ELF-1 (cell line): ENCODE data around the gene DCANP1.
"Not testable (repeated sequence)": the region's sequence is repeated elsewhere in the genome, so short reads cannot be mapped to it uniquely, and the experiment has no call there.

Source experiments
- DNase-seq: peaks from one replicate; pipeline ENCODE4 v3.0.0-alpha.2; 2016; ENCODE audit warnings: low read depth, low spot score

Gene DCANP1, protein sequence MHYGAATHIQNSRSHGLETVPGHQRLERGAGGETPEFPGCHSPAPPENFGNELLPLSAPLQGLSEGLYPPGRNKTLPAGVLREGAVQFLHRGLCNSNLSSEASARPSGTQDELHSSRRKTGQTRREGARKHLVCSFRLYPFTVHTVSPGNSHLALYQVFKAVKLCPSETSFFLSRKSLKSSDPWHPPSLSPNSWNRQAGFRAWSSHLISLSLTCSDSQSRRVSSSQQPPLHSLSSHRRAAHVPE

DNA sequence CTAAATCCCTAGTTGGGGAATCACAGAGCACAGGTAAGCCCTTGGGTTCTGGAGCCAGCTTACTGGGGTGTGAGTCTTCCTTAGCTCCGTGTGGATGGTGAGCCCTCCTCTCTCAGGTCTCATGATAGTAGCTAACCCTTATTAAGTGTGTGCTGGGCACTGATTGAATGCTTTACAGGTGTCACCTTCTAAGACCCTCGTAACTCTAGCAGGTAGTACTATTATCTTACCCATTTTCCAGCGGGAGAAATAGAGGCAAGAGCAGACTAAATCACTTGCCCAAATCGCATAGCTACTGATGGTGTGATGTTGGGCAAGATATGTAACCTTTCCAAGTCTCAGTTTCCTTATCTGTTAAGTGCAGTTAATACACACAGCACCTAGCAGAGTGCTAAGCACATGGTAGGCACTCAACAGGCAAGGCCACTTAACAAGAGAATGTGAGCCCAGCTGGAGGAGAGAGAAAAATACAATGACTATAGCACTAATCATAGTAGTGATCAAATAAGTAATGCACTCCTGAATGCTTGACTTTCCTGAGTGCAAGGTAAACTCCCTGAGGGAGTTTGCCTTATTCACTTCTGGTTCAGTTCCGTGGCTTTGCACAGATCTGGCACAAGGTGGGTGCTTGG is at the start of gene DCANP1:
DCANP1 (minus strand) TSS at position 51 of the 632 bp plus-strand sequence. CDS start 240 bp downstream, outside the sequence.
- DNase-seq: no peak

DNA sequence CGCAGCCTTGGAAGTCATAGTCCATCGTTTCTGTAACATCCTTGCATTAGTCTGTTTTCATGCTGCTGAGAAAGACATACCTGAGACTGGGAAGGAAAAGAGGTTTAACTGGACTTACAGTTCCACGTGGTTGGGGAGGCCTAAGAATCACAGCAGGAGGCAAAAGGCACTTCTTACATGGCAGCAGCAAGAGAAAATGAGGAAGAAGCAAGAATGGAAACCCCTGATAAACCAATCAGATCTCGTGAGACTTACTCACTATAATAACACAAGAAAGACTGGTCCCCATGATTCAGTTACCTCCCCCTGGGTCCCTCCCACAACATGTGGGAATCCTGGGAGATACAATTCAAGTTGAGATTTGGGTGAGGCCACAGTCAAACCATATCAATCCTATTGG is 48.4 kb upstream of the DCANP1 start:
- not testable (repeated sequence) for DNase-seq

DNA sequence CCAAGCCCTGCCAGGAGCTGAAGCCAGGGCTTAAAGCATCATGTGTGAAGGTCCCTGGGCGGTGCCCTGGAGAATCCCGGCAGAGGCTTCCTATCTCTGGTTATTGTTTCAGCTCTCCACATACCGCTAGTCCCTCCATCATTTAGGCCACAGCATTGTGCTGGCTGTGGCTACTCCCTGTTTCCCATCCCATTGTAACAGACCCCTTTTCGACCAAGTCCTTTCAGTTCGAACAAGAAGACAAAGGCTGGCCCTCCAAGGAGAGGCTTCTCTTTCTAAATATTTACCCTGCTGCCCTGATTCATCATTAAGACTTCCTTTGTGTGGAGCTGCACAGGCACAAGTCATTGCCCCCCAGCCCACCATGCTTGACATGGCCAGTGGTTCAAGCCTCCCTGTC is 47.0 kb upstream of the DCANP1 start:
- no peak for DNase-seq

GRCh38 chr5:135493406-135494180 is 46.4 kb upstream of the DCANP1 start:
- DNase-seq: peak; percentile 71

GRCh38 chr5:135492319-135492626 is 45.1 kb upstream of the DCANP1 start:
- DNase-seq: no peak

DNA sequence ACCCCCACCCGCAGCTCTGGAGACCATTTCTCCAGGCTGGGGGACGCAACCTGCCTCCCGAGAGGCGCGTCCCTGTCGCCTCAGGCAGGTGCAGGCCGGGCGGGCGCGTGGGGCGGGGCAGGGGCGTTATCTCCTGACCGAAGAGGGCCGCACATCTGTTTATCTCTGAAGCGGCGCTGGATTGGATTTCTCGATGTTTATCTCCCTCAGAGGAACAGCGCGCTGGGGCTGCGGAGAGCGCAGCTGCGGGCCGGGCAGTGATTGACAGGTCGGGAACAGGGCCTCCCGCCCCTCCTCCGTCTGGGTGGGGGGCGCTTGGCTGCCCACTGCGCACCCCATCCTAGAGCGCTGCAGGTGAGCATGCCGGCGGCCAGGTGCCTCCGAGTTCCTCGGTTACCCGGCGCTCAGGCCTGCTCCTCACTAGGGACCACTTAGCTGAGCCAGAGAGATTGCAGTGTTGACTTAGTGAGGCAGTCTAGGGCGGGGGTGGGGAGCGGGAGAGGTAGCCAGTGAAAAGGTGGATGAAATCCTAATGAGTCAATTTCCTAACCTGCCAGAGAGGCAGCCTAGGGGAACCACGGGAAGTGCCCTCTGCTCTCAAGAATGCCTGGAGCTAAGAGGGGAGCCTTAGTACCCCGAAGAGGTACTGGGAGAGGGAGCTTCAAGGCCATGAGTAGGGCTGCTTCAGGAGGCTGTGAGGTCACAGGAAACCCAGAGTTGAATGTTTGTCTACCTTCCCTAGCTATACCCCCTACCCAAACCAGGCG is 44.6 kb upstream of the DCANP1 start:
- peak; percentile 84 for DNase-seq

DNA sequence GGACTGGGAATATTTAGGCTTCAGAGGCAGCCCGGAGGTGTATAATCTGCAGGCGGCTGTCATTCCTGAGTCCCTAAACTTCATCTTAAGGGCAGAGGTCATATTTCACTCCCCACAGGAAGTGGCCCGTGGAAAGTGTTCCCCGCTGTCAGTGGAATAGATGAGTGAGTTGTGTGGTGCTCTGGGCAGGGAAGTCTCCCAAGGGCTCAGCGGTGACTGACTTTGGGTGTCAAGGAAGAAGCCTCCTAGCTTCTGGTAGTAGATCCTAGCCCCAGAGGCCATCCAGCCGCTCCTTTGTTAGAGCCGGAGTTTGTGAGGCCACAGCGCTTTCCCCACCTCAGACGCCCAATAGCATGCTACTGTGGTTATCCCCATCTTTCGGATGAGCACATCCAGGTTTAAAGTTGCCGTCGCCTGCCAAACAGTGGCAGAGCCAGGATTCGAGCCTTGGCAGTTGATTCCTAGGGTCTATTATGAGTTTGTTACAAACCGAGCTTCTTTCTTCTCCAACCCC is 43.9 kb upstream of the DCANP1 start:
- no peak for DNase-seq

- peak; percentile 72 for DNase-seq
These were observed 43.3 kb upstream of the DCANP1 start for GRCh38 chr5:135490245-135491037.

DNA sequence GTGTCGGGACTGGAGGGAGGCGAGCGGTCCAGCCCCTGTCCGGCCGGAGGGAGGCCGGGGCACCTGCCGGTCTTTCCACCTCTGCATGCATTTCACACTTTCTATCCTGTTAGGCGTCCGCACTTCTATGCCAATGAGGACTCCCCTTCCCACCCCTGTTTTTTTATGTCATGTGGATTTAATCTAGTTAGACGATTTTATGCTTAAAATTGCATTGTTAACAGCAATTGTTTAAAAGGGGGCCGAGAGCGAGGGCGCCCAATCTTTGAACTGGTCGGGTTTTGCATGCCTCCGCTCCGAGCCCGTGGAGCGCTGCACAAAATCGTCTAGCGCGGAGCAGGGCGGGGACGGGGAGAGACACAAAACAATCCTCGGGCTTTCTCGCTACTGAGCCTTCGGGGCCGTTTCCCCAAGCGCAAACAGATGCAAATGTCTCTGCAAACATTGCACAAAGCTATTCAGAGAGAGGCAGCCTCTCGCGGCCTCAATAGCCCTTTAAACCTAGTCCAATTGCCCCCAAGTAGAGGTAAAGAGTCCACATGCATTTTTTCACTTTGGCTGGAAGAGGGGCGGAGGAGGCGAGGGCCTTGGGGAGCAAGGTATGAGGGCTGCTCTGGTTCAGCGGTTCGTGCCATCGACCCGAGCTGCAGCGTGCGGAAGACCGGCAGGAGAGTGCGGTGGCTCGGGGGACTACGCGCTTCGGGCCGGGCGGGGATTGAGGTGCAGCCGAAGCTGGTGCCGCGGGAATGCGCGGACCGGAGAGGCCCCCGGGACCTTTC is 42.5 kb upstream of the DCANP1 start:
- DNase-seq: peak; percentile 76

GRCh38 chr5:135488727-135489465 is 41.7 kb upstream of the DCANP1 start:
- peak; percentile 97 for DNase-seq

DNA sequence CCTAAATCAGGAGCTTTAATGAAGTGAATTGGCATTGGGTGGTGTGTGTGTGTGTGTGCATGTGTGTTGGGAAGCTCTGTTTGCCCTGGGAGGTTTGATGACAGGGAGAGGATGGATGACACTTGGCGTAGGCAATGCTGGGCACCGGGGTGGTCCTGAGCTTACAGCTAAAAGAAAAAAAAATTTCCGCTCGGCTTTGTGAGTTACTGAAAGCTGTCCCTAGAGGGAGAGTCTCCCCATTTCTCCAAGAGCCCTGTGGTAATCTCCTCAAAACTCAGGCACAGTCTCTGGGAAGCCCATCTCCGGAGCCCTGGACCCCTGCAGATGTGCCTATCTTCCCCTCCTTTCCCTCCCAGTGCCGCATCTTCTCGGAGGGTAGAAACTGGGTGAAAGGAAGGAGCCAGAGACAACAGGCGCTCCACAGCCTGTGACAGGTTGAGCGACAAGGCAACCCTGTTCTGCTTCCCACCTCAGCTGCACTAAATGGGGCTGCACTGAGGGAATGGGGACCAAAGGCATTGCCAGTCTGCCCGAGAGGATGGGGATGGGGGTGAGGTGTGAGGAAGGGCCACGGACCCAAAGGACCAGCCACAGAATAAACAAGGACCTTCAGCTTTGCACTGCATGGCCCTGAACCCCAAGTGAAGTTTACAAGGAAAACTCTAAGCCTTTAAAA is 40.8 kb upstream of the DCANP1 start:
- no peak for DNase-seq

GRCh38 chr5:135487037-135487395 is 39.9 kb upstream of the DCANP1 start:
- no peak for DNase-seq

DNA sequence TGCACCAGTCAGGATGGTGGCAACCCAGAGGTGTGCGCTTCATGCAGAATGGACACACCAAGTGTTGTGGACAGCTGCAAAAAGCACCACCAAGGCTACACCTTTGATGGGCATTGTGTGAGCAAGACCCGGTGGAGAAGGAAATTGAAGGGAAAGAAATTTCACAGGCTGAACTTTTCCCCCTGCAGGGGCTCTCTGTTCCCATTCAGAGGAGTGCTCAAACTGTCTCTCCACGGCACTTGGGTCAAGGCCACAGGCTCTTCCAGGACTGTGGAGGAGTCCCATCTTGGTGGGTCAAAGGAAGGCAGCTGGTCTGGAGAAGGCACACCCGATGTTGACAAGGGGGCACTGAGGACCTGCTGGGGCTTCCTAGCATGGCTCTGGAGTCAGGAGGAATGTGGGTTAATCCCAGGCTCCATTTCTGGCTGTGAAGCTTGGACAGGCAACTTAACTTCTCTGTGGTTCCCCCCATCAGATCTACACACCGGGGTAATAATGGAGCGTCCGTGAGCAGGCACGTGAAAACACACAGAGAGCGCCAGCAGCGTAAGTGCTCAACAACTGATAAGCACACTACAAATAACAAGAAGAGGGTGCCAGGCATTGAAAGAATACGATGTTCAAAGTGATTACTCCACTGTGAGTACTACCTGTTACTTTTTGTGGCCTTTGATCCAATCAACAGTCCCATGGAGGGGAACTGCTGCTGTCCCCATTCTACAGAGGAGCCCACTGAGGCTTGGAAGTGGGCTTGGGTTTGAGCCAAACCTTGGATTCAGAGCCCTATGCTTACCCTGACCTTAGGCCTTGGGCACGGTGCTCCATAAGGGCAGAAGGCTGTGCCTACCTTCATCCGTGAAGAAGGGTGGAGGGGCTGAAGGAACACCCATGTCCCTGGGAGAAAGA is 39.2 kb upstream of the DCANP1 start:
- DNase-seq: no peak

GRCh38 chr5:135484674-135485086 is 37.5 kb upstream of the DCANP1 start:
- DNase-seq: no peak

DNA sequence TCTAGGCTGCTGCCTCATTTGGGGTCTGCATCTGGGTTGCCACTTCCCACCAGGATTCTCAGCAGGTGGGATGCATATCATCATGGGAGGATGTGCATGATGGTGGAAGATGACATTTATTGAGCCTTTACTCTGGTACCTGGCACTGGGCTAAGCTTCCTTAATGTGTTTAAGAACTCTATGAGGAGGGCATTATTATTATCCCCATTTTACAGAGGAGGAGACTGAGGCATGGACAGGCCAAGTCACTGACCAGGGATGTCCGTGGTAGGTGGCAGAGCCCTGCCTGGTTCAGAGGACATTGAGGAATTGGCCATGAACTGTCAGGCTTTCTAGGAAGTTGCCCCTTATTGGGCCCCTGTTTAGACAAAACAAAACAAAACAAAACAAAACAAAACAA is 36.1 kb upstream of the DCANP1 start:
- DNase-seq: no peak

- no peak for DNase-seq
These were observed 35.3 kb upstream of the DCANP1 start for GRCh38 chr5:135482381-135482933.

- no peak for DNase-seq
These were observed 34.8 kb upstream of the DCANP1 start for GRCh38 chr5:135481909-135482311.

DNA sequence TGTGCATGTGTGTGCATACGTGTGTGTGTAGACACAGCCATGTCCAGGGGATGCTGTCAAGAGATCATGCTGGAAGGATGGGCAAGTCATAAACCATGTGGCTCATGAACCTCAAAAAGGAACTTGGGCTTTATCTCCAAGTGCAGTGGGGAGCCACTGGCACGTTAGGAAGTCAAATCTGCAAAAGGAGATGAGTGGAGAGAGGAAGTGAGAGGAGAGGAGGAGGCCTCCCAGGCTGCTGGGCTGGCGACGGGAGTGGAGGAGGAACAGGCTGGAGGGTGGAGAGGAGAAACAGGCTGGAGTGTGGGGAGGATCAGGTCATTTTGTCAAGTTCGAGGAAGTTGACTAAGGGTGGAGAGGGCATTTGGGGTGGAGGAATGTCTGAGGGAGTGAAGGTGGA is 34.2 kb upstream of the DCANP1 start:
- no peak for DNase-seq
